Motor neuron (in vitro differentiated cells): ENCODE data around the gene EHMT1. TPM values are rescaled to one million over a fixed set of nuclear protein-coding genes. Genes with fewer than 3 reads are reported as not detected.
A peak's percentile ranks its signal among the peaks of the same experiment; 100 is the strongest.
"Not testable (repeated sequence)": the region's sequence is repeated elsewhere in the genome, so short reads cannot be mapped to it uniquely, and the experiment has no call there.

Experiments used
- ATAC-seq, 8 experiments: fragments of 200-7000 bp; cut with Tn5 transposase; replicated peaks in 6 of 8; 2 replicates each; pipeline ENCODE4 v1.8.0; 2021; ENCODE audit warnings: mild to moderate bottlenecking in 8 of 8, moderate library complexity in 8 of 8
- H3K27ac ChIP-seq, 2 donors: fragments of 250-450 bp; sonication (Bioruptor Pico); 2 replicates each; pipeline ENCODE4 v1.9.0; 2021; ENCODE audit warnings: antibody characterized with exemption in 2 of 2, mild to moderate bottlenecking in 2 of 2, moderate library complexity in 1 of 2
- H3K4me1 ChIP-seq, 2 donors: fragments of 250-450 bp; sonication (Bioruptor Pico); replicated peaks in 1 of 2; 2 replicates each; pipeline ENCODE4 v1.6.1; 2021; ENCODE audit warnings: antibody characterized with exemption in 2 of 2, mild to moderate bottlenecking in 2 of 2, moderate library complexity in 1 of 2
- H3K4me3 ChIP-seq, 5 donors: fragments of 250-450 bp; sonication (Bioruptor Pico); 2 replicates each; pipeline ENCODE4 v1.9.0; 2021; ENCODE audit warnings: antibody characterized with exemption in 5 of 5, mild to moderate bottlenecking in 5 of 5, moderate library complexity in 4 of 5
- WGBS, 10 experiments: fragments of 450-650 bp; shearing (Covaris generic); methylation state at CpG; one replicate each; pipeline ENCODE4 v1.0.0; 2022; 5-methylcytosine and 5-hydroxymethylcytosine counted together
- in situ Hi-C, 9 experiments: fragments of 400-800 bp; cut with MboI; loops; one replicate each; pipeline ENCODE4 v1.15.0; 2021; ENCODE audit warnings: low sequenced_read_pairs in 9 of 9, low pct_unique_long_range_greater_than_20kb in 2 of 9; ENCODE audit not compliant: unreplicated experiment in 9 of 9
- total RNA-seq, 8 experiments: library from RNA; unstranded; fragments of 300-600 nt; gene quantifications; 2 replicates each; pipeline versions ENCODE4 v1.2.3 to v1.2.4, GENCODE V29; 2022

The EHMT1 gene
- total RNA-seq, 8 experiments from 2014 or later, result 25.0 to 90.6 (median 42.6) TPM

DNA sequence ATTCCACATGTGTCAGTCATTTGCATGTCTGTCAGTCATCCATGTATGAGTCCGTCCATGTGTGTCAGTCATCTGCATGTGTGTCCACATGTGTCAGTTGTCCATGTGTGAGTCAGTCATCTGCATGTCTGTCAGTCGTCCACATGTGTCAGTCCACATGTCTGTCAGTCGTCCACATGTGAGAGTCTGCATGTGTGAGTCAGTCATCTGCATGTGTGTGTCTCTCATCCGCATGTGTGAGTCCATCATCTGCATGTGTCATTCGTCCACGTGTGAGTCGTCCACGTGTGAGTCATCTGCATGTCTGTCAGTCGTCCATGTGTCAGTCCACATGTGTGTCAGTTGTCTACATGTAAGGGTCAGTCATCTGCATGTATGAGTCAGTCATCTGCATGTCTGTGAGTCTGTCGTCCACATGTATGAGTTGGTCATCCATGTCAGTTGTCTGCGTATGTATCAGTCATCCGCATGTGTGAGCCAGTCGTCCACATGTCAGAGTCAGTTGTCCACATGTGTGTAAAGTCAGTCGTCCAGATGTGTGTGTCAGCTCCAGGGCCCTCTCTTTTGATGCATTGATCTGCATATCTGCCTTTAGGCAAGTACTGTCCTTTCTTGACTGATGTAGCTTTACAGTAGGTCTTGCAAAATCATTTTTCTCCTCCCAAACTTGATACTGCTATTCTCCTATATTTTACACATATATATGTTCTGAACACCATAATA is 186.3 kb downstream of the EHMT1 start:
- in situ Hi-C loops, result no loop called here
- Histone ChIP-seq H3K27ac (no peak overlapping the region), H3K4me1 (peaks cover 6 to 12% of the 10 kb centered on the region in 2 donors), H3K4me3 (no peak overlapping the region)
- peak in 3 of 8 experiments; percentile 55 to 76 (median 69) for ATAC-seq
- 0 to 100% (median 87%) methylated on average over 2 to 10 of the region's 14 CpGs; no CpG with 5 or more reads in 2 of the 10 experiments for WGBS, 10 experiments

DNA sequence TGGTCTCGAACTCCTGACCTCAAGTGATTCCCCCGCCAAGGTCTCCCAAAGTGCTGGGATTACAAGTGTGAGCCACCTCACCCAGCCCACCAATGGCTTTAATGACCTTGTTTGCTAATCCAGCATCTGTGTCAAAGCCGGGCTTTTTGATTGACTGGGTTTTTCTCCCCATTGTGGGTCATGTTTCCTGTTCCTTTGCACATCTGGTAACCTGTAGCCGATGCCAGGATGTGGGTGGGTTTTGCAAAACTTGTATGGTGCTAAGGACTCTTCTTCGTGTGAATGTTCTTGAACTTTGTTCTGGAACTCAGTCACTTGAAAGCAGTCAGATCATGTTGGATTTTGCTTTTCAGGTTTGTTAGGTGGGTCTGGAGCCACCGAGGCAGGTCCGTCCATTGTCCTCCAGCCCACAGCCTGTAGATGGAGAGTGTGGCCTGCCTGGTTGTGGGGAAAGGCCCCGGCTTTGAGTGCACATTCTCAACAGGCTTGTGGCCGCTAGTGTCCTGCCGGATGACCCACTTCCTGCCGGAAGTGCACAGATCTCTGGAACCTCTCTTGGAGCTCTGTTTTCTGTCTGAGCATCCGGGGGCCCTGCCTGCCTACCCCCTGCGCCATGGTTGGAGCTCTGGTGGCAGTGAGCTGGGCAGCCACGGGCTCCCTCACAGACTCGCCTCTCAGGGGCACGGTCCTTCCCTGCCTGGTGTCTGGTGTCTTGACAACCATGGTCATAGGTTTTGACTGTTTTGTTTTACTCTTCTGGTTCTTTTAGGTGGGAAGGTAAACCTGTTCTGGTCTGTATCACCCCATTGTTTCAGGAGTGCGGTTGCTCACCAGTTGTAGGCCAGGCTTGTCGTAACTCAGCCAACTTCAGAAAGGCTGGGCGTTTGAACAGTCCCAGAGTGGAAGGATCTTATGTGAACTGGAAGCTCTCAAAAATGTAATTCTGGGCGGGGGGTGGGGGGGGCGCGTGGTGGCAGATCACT is 189.2 kb downstream of the EHMT1 start:
- peaks cover 6 to 12% of the 10 kb centered on the region in 2 donors for H3K4me1 ChIP-seq
- ATAC-seq, result no peak
- H3K27ac ChIP-seq, result no peak overlapping the region
- H3K4me3 ChIP-seq, result no peak overlapping the region
- 73 to 100% (median 100%) methylated on average over 1 to 10 of the region's 22 CpGs; no CpG with 5 or more reads in 2 of the 10 experiments for WGBS, 10 experiments
- in situ Hi-C loops, result no loop called here

DNA sequence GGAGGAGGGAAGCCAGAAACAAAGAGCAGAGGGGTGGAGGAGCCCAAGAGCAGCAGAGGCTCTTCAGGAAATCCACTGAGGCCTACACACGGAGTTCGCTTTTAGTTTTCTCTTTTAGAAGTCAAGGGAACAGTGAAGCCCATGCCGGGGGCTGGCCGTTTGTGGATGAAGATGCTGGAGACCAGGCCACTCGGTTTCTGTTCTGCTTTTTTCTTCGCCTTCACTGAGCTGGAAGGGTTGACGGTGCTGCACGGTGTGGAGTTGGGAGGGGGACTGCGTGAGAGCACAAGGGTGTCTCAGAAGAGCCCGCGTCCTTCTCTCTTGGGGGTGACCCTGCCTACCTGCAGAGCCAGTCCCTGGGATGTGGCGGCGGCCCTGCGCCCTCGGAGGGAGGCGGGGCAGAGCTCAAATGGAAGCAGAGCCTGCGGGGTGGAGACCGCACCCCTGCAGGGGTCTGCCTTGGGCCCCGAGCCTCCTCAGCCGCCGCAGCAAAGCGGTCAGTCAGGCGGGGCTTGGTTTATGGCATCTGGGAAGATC is 190.3 kb downstream of the EHMT1 start:
- peak overlapping the region in 1 of 5 donors; percentile 1 for H3K4me3 ChIP-seq
- in situ Hi-C loops, result no loop called here
- peak overlapping the region; percentile 27 to 61 for H3K27ac ChIP-seq
- H3K4me1 ChIP-seq, result peaks cover 6 to 12% of the 10 kb centered on the region in 2 donors
- ATAC-seq, result peak in 4 of 8 experiments; percentile 85 to 92 (median 92)
- 14 to 100% (median 75%) methylated on average over 2 to 13 of the region's 23 CpGs; no CpG with 5 or more reads in 2 of the 10 experiments for WGBS, 10 experiments

DNA sequence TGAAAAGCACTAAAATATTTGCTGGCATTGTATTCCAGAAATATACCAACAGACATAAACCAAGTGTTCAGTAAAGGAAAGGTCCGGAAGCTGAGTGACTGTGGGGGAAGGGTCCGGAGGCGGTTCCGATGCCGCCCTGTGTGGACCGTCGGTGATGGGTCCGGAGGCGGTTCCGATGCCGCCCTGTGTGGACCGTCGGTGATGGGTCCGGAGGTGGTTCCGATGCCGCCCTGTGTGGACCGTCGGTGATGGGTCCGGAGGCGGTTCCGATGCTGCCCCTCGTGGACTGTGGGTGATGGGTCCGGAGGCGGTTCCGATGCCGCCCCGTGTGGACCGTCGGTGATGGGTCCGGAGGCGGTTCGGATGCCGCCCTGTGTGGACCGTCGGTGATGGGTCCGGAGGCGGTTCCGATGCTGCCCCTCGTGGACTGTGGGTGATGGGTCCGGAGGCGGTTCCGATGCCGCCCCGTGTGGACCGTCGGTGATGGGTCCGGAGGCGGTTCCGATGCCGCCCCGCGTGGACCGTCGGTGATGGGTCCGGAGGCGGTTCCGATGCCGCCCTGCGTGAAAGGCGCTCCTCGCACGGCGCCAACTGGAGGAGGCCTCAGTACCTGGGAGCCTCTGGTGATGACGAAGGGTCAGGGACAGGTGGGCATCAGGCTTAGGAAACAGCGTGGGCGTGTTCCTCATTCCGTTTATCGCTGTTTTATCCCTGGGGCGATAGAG is 191.1 kb downstream of the EHMT1 start:
- in situ Hi-C loops, ATAC-seq: not testable (repeated sequence)
- WGBS, 10 experiments, result 86 to 100% (median 95%) methylated on average over 1 to 12 of the region's 69 CpGs

DNA sequence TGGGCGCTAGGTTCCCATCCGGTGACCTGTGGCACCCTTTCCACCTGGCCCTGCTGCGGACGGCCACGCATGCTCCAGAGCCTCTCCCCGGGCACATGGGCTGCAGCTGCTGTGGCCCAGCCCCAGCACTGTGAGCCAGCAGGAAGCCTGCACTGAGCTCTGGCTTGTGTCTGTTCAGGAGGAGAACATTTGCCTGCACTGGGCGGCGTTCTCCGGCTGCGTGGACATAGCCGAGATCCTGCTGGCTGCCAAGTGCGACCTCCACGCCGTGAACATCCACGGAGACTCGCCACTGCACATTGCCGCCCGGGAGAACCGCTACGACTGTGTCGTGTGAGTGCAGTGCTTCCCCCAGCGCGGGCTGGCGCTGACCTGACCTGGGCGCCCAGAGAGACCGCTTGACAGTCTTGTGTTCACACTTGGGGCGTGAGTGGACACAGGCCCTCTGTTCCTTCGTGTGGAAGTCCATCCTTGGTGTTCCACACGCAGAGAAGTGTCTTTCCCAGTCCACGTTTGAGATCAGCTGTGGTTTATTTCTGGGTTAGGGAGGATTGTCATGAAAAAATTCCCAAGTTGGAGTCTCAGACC is 192.6 kb downstream of the EHMT1 start:
- H3K4me3 ChIP-seq, result no peak overlapping the region
- no peak overlapping the region for H3K27ac ChIP-seq
- peak in 2 of 8 experiments; percentile 43 to 97 for ATAC-seq
- 32 to 97% (median 76%) methylated on average over 2 to 16 of the region's 30 CpGs; no CpG with 5 or more reads in 2 of the 10 experiments for WGBS, 10 experiments
- H3K4me1 ChIP-seq, result peaks cover 6 to 12% of the 10 kb centered on the region in 2 donors
- in situ Hi-C loops, result no loop called here

More for the DNA sequence above, 191.1 kb downstream of the EHMT1 start:
- H3K4me1 ChIP-seq, result peaks cover 6 to 12% of the 10 kb centered on the region in 2 donors
- not testable (repeated sequence) for H3K4me3 ChIP-seq
- H3K27ac ChIP-seq, result peak overlapping the region; percentile 27 to 61

DNA sequence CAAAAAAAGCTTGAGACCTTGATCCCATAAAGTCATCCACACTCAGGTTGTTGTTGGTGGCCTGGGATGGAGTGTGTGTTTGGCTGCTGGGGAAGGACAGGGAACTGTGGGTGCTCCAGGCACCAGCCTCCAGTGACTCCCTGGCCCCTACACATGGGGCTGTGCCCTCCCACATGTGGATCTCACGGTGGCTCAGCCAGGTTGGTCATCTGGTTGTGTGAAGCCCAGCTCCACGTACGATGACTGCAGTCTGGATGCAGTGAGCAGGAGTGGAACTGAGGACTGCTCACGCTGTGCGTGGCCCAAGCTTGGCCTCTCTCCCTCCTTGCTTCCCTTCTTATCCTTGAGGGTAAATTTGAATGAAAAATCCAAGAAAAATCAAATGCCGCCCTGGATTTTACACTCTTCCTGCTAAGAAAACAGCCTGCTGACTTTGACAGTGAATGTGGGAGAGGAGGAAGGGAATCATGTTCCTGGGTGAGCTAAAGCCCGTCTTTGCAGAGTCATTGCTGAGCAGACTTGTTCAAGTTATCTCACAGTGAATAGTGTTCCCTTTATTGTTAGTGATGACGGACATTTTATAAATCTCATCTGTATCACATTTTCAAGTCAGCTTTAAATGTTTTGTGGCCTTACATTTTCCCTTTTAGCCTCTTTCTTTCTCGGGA is 193.7 kb downstream of the EHMT1 start:
- Histone ChIP-seq H3K4me1 (peaks cover 6 to 12% of the 10 kb centered on the region in 2 donors), H3K27ac (no peak overlapping the region), H3K4me3 (no peak overlapping the region)
- ATAC-seq, result no peak
- in situ Hi-C loops, result no loop called here
- 73 to 100% (median 95%) methylated on average over 2 to 7 of the region's 9 CpGs; no CpG with 5 or more reads in 1 of the 10 experiments for WGBS, 10 experiments

DNA sequence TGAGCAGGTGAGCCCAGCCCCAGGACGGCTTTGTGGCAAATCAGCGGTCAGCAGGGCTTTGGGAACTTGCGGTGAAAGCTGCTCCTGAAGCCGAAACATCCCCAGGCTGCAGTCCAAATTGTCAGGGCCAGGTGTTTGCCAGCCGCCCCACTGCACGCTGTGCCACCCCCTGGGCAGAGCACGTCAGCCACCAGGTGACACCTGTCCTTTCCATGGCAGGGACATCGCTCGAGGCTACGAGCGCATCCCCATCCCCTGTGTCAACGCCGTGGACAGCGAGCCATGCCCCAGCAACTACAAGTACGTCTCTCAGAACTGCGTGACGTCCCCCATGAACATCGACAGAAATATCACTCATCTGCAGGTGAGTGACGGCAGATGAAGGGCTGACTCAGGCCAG is 194.4 kb downstream of the EHMT1 start:
- Histone ChIP-seq H3K4me1 (peaks cover 6 to 12% of the 10 kb centered on the region in 2 donors), H3K27ac (no peak overlapping the region), H3K4me3 (no peak overlapping the region)
- no peak for ATAC-seq
- in situ Hi-C loops, result no loop called here
- 96 to 100% (median 100%) methylated on average over 1 to 8 of the region's 19 CpGs; no CpG with 5 or more reads in 5 of the 10 experiments for WGBS, 10 experiments

DNA sequence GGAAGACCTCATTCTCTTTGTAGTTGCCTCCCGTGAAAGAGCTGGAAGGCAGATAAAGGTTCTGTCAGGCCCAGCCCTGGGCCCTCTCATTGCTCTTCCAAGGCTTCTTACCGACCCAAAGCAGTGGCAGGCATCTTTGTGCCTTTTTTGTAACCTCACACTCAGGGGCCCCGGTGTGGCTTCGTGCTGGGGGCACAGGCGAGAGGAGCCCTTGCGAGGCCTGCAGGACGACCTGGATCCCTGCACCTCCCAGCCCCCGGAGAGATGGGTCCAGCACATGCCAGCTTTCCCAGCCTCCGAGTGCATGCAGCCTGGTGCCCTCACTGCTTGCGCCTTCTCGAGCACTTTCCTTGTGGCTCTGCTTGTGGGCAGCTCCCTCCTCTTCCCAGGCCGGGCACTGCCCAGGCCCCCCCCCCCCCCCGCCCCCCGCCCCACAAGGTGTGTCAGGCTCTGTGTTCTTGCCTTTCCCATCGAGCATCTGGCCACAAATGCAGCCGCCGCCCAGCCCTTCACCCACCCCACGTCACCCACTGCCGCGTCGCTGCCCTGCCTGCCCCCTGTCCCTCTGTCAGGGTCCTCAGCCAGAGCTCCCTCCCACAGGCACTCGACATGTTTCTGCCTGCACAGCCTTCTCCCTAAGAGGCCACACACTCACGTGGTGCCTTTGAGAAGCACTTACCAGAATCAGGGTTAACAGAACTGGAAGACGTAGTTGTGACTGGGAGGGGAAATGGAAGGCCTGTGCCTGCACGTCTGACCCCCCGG is 195.0 kb downstream of the EHMT1 start:
- in situ Hi-C loops, result no loop called here

DNA sequence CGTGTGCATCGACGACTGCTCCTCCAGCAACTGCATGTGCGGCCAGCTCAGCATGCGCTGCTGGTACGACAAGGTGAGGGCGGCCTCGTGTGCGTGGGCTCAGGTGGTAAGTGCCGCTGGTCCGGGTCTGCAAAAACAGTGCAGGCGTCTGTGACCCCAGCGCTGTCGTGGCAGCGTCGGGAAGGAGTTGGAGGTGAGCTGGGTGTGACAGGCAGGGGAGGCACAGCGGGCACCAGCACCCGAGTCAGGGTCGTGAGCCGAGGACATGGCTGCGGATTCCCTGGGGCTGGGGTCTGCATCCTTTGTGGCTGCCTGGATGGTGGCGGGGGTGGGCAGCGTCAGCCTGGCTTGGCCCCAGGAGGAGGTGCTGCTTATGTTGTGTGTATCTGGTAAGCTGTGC is 195.6 kb downstream of the EHMT1 start:
- no peak for ATAC-seq

More for the DNA sequence above, 195.0 kb downstream of the EHMT1 start:
- WGBS, 10 experiments, result 17 to 100% (median 91%) methylated on average over 1 to 12 of the region's 26 CpGs; no CpG with 5 or more reads in 5 of the 10 experiments
- Histone ChIP-seq H3K4me1 (peaks cover 6 to 9% of the 10 kb centered on the region in 2 donors), H3K27ac (no peak overlapping the region), H3K4me3 (no peak overlapping the region)
- ATAC-seq, result no peak

DNA sequence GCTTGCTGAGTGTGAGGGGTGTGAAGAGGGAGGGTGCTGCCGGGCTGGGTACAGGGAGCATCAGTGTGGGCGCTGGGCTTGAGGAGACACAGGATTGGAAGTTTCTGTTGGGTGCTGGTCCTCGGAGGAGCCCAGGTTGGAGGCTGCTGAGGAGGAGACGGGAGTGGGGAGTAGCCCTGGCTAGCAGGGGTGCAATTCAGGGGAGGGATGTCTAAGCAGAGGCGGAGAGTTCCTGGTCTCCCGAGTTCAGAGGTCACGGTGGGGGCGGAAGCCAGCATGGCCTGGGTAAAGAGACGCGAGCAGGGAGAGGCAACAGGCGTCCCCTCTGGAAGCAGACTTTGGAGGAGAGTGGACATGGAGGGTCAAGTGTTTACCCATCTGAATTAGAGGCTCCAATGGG is 196.0 kb downstream of the EHMT1 start:
- in situ Hi-C loops, result no loop called here
- WGBS, 10 experiments, result 75 to 93% (median 85%) methylated on average over 1 to 3 of the region's 11 CpGs; no CpG with 5 or more reads in 6 of the 10 experiments
- ATAC-seq, result no peak

More for the DNA sequence above, 195.6 kb downstream of the EHMT1 start:
- WGBS, 10 experiments, result 88 to 98% methylated on average over 6 to 7 of the region's 23 CpGs; no CpG with 5 or more reads in 8 of the 10 experiments
- in situ Hi-C loops, result no loop called here
- H3K4me1 ChIP-seq, result peaks cover 2 to 3% of the 10 kb centered on the region in 2 donors
- H3K27ac ChIP-seq, result no peak overlapping the region
- H3K4me3 ChIP-seq, result no peak overlapping the region

More for the DNA sequence above, 196.0 kb downstream of the EHMT1 start:
- no peak overlapping the region for H3K27ac ChIP-seq
- no peaks in the 10 kb centered on the region for H3K4me1 ChIP-seq
- no peak overlapping the region for H3K4me3 ChIP-seq
